Activated naive CD8-positive, alpha-beta T cell treated with anti-CD3 and anti-CD28 coated beads for 36 hours (primary cell): ENCODE measurements around the gene PRKAG2. TPM values are rescaled to one million over a fixed set of nuclear protein-coding genes. Genes with fewer than 3 reads are reported as not detected.
"Not testable (repeated sequence)": the region's sequence is repeated elsewhere in the genome, so short reads cannot be mapped to it uniquely, and the experiment has no call there.

Experiments used
- DNase-seq: peaks from one replicate; pipeline ENCODE4 v3.0.0; 2021
- H3K27ac Mint-ChIP-seq: one replicate; pipeline ENCODE4 v1.8.0; 2022; ENCODE audit warnings: mild to moderate bottlenecking, moderate library complexity, mixed read lengths
- H3K27me3 Mint-ChIP-seq: one replicate; pipeline ENCODE4 v1.8.0; 2022; ENCODE audit warnings: mild to moderate bottlenecking, mixed read lengths
- H3K36me3 Mint-ChIP-seq: one replicate; pipeline ENCODE4 v1.8.0; 2021; ENCODE audit warnings: mild to moderate bottlenecking, mixed read lengths
- H3K4me1 Mint-ChIP-seq: one replicate; pipeline ENCODE4 v1.8.0; 2021; ENCODE audit warnings: mixed read lengths
- H3K4me3 Mint-ChIP-seq: one replicate; pipeline ENCODE4 v1.8.0; 2022; ENCODE audit warnings: mild to moderate bottlenecking, moderate library complexity, mixed read lengths
- H3K9me3 Mint-ChIP-seq: one replicate; pipeline ENCODE4 v1.8.0; 2022; ENCODE audit warnings: mixed read lengths
- total RNA-seq, 2 experiments: library from RNA; stranded (reverse); gene quantifications; one replicate each; pipeline ENCODE4 v1.2.3, GENCODE V29; 2021

The PRKAG2 gene
- total RNA-seq, 2 experiments from 2014 or later, result 18.7 to 19.4 TPM

DNA sequence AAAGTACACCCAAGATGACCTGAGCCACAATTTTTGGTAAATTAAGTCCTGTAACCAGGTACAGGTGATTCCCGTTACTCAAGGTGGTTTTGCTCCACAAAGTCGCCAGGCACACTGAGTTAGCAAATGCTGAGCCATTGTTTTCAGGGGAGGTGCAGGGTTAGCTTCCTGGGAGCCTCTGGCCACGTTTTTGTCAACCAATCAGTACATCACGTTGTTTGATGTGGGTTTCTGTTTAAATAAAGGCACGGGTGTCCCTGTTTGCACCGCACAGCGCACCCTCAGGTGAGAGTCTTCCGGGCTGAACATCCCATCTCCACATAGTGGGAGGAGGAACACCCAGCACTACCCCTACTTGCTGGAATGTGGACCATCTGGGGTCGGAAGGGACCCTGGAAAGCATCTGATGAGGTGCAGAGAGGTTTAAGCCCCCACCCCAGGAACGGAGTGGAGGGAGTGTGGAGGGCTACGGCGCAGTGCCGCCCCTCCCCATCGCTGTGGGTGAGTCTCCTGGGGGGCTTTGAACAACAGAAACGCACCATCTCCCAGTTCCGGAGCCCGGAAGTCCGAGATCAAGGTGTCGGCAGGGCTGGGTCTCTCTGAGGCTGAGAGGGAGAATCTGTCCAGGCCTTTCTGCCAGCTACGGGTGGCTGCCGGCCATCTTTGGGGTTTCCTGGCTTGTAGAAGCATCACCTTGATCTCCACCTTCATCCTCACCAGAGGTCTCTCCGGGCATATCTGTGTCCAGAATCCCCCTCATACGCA lies 42.5 kb downstream of the PRKAG2 start:
- Mint-ChIP-seq H3K27ac (no peak overlapping the region), H3K4me3 (no peak overlapping the region), H3K36me3 (peaks cover 1% of the 10 kb centered on the region), H3K9me3 (no peaks in the 10 kb centered on the region), H3K4me1 (peaks cover 8% of the 10 kb centered on the region), H3K27me3 (no peaks in the 10 kb centered on the region)
- no peak for DNase-seq

GRCh38 chr7:151833691-151834090 lies 43.2 kb downstream of the PRKAG2 start:
- no peak overlapping the region for H3K27ac Mint-ChIP-seq
- H3K27me3 Mint-ChIP-seq, result no peaks in the 10 kb centered on the region
- H3K9me3 Mint-ChIP-seq, result no peaks in the 10 kb centered on the region
- peaks cover 7% of the 10 kb centered on the region for H3K4me1 Mint-ChIP-seq
- H3K4me3 Mint-ChIP-seq, result no peak overlapping the region
- DNase-seq, result no peak
- peaks cover 1% of the 10 kb centered on the region for H3K36me3 Mint-ChIP-seq

DNA sequence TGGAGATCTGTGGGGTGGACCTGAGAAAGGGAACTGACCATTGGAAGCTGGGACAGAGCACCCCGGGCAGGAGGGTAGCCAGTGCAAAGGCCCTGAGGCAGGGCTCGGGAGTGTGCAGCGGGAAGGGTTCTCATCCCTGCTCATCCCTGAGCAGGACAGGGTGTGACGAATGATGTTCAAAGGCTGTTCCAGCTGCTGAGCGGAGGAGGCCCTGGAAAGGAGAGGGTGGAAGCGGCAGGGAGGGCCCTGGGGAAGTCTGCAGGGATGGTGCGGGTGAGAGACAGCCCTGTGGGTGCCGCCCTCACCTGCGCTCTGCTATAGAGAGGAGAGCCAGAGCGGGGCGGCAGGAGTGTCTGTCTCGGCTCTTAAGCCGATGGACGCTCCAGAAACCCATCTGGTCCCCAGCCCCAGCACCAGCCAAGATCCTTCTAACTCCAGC lies 43.7 kb downstream of the PRKAG2 start:
- peaks cover 1% of the 10 kb centered on the region for H3K36me3 Mint-ChIP-seq
- H3K27ac Mint-ChIP-seq, result no peak overlapping the region
- no peaks in the 10 kb centered on the region for H3K9me3 Mint-ChIP-seq
- DNase-seq, result no peak
- H3K4me3 Mint-ChIP-seq, result no peak overlapping the region
- H3K27me3 Mint-ChIP-seq, result no peaks in the 10 kb centered on the region
- peaks cover 7% of the 10 kb centered on the region for H3K4me1 Mint-ChIP-seq

DNA sequence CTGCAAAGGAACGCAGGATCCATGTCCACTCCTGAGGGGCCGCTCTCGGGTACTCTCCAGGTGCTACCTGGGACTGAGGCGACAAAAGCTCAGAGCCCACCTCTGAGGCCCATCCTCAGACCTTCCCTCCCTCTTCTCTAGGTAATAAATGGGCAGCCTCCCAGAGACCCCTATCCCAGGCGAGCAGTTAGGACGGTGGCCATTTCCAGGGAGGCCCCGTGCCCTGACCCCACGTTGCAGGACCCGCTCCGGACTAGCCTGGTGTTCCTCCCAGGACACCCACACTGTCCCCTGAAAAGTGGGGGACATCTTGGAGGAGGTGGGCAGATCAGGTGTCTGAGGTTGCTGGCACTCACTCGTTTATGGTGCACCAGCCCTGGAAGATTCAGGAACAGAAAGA lies 44.3 kb downstream of the PRKAG2 start:
- H3K27ac Mint-ChIP-seq, result no peak overlapping the region
- H3K4me1 Mint-ChIP-seq, result peaks cover 7% of the 10 kb centered on the region

DNA sequence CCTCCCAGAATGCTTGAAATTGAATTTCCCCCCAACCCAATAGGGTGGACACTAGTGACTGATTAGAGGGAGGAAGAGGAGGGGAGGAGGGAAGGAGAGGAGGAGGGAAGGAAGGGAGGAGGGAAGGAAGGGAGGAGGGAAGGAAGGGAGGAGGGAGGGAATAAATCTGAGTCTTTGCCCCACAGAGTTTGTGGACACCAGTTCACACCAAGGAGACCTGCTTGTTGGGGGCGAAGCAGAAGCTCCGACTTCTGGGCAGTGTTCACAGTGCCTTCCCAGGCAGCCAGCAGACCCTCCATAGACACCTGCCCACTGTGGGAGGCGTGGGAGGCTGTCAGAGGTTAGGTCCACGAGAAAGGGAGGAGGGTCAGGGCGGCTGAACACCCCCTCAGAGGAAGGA lies 44.8 kb downstream of the PRKAG2 start:
- Mint-ChIP-seq H3K27me3 (no peaks in the 10 kb centered on the region), H3K4me3 (no peak overlapping the region), H3K27ac (no peak overlapping the region), H3K9me3 (no peaks in the 10 kb centered on the region), H3K4me1 (peaks cover 7% of the 10 kb centered on the region), H3K36me3 (peaks cover 1% of the 10 kb centered on the region)
- DNase-seq, result no peak

More for the DNA sequence above, 44.3 kb downstream of the PRKAG2 start:
- Mint-ChIP-seq H3K9me3 (no peaks in the 10 kb centered on the region), H3K36me3 (peaks cover 1% of the 10 kb centered on the region), H3K27me3 (no peaks in the 10 kb centered on the region), H3K4me3 (no peak overlapping the region)
- DNase-seq, result no peak

DNA sequence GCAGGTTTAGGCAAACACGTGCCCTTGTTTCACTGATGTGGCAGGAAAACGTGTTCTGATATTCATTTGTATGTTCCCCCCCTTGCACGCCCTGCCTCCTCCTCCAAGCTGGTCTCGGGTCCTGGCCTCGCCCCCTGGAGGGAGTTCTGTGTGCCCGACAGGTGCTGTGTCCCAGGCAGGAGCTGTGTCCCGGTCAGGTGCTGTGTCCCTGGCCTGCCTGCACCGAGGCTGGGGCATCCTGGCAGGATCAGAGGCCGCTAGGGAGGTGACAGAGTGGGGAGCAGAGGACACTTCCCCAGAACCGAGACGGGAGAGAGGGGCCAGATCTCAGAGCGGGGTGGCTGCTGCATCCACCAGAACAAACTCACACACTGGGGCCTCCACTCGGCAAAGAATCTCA lies 45.3 kb downstream of the PRKAG2 start:
- H3K4me1 Mint-ChIP-seq, result peaks cover 7% of the 10 kb centered on the region
- no peak overlapping the region for H3K4me3 Mint-ChIP-seq
- H3K27ac Mint-ChIP-seq, result no peak overlapping the region
- peaks cover 1% of the 10 kb centered on the region for H3K36me3 Mint-ChIP-seq
- no peaks in the 10 kb centered on the region for H3K9me3 Mint-ChIP-seq
- DNase-seq, result no peak
- no peaks in the 10 kb centered on the region for H3K27me3 Mint-ChIP-seq

DNA sequence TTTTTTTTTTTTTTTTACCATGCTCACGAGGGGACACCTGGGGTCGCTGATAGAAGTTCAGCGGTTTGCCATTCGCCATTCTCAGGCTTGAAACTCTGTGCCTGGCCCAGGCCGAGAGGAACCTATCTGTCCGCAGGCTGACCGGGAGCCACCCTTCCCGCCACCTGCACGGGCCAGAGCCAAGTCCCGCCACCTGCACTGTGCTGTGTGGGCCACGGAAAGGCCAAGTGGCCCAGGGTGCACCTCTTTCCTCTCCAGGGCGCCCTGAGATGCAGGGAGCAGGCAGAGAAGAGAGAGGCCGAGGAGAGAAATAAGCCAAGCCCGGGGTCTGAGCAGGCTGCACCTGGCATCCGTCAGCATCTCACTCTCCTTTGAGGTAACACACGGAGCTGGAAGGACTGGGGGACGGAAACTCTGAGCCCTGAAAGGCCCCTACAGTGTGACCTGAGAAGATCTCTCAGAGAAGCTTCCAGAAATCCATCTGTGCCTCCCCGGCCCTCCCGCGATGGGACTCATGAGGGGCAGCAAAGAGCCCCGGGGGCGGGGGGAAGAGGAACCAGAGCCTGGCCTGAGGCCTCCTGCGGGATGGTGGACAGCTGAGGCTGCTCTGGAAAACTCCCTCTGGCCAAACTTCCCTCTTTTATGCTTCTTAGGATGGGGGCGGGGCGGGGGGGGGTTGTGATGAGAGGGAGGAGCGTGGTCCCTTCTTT lies 46.6 kb downstream of the PRKAG2 start:
- Mint-ChIP-seq H3K4me3 (no peak overlapping the region), H3K27me3 (no peaks in the 10 kb centered on the region), H3K9me3 (no peaks in the 10 kb centered on the region), H3K4me1 (peaks cover 11% of the 10 kb centered on the region), H3K27ac (no peak overlapping the region), H3K36me3 (peaks cover 1% of the 10 kb centered on the region)
- no peak for DNase-seq

GRCh38 chr7:151829707-151830106 lies 47.2 kb downstream of the PRKAG2 start:
- H3K4me1 Mint-ChIP-seq, result peaks cover 14% of the 10 kb centered on the region
- H3K9me3 Mint-ChIP-seq, result no peaks in the 10 kb centered on the region
- H3K27me3 Mint-ChIP-seq, result no peaks in the 10 kb centered on the region
- no peak overlapping the region for H3K4me3 Mint-ChIP-seq
- peaks cover 1% of the 10 kb centered on the region for H3K36me3 Mint-ChIP-seq
- DNase-seq, result no peak
- H3K27ac Mint-ChIP-seq, result no peak overlapping the region

- Mint-ChIP-seq H3K4me3 (no peak overlapping the region), H3K27ac (no peak overlapping the region), H3K27me3 (no peaks in the 10 kb centered on the region), H3K4me1 (peaks cover 11% of the 10 kb centered on the region), H3K36me3 (peaks cover 1% of the 10 kb centered on the region), H3K9me3 (no peaks in the 10 kb centered on the region)
- no peak for DNase-seq
These were observed 49.3 kb downstream of the PRKAG2 start for GRCh38 chr7:151827620-151828019.

DNA sequence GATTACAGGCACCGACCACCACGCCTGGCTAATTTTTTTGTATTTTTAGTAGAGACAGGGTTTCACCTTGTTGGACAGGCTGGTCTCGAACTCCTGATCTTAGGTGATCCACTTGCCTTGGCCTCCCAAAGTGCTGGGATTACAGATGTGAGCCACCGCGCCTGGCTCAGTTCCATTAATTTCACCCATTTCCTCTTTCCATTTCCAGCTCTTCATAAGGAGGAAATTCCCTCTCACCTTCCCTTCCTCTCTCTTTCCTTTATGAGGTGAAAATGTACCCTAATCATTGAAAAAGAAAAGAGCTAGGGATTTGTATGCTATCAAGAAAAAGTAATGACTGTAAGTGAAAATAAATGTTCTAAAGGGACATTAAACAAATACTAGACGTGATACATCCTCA lies 50.6 kb downstream of the PRKAG2 start:
- H3K4me3 Mint-ChIP-seq, H3K9me3 Mint-ChIP-seq, DNase-seq, H3K36me3 Mint-ChIP-seq, H3K27ac Mint-ChIP-seq, H3K27me3 Mint-ChIP-seq: not testable (repeated sequence)
- H3K4me1 Mint-ChIP-seq, result peaks cover 11% of the 10 kb centered on the region

DNA sequence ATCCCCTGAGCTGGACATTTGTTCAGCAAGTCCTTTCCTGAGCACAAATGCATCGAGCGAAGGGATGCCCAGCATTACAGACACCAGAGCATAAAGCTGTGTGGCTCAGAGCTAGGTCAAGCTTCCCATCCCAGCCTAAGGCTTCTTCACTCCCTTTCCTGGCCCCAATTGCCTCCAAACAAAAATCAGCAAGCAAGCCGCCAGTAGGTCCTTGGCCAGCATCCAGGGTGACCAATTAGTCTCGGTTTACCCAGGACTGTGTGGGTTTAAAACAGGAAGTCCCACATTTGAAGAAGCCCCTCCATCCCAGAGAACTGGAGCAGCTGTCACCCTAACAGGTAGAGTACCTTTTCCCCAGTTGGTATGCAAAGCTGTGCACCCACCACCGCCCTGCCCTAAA lies 51.2 kb downstream of the PRKAG2 start:
- no peaks in the 10 kb centered on the region for H3K36me3 Mint-ChIP-seq
- no peak for DNase-seq
- H3K9me3 Mint-ChIP-seq, result no peaks in the 10 kb centered on the region
- H3K27me3 Mint-ChIP-seq, result no peaks in the 10 kb centered on the region
- H3K27ac Mint-ChIP-seq, result no peak overlapping the region
- H3K4me1 Mint-ChIP-seq, result peaks cover 11% of the 10 kb centered on the region
- no peak overlapping the region for H3K4me3 Mint-ChIP-seq

DNA sequence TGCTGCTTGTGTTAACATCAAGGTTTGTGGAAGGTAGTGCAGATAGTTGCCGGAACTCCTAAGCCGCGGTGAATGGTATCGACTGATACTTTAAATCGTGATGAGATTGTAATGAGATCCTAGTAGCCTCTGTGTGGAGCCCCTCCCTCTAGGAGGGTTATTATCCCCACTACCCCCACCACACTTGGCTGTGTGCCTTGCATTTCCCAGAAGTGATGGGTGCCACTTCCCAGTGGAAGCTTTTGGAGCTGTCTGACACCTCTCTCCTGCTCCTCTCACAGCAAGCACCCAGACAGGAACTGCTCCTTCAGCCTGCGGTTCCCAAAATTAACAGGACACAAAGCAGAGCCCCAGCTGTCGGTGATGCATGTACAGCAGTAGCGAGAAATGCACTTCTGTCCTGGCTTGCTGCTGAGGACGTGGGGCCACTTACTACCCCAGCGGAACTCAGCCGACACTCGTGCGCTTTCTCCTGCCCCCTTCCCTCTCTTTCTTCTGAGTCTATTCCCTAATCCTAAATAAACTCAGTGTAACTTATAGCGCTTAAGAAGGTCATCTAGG lies 52.5 kb downstream of the PRKAG2 start:
- DNase-seq, result no peak
- H3K9me3 Mint-ChIP-seq, result no peaks in the 10 kb centered on the region
- no peaks in the 10 kb centered on the region for H3K36me3 Mint-ChIP-seq
- H3K4me3 Mint-ChIP-seq, result no peak overlapping the region
- H3K27ac Mint-ChIP-seq, result no peak overlapping the region
- H3K27me3 Mint-ChIP-seq, result no peaks in the 10 kb centered on the region
- peaks cover 11% of the 10 kb centered on the region for H3K4me1 Mint-ChIP-seq

GRCh38 chr7:151823566-151824372 lies 53.1 kb downstream of the PRKAG2 start:
- Mint-ChIP-seq H3K27me3 (no peaks in the 10 kb centered on the region), H3K4me1 (peaks cover 6% of the 10 kb centered on the region), H3K27ac (no peak overlapping the region), H3K9me3 (no peaks in the 10 kb centered on the region), H3K36me3 (no peaks in the 10 kb centered on the region), H3K4me3 (no peak overlapping the region)
- no peak for DNase-seq

GRCh38 chr7:151822541-151823181 lies 54.3 kb downstream of the PRKAG2 start:
- Mint-ChIP-seq H3K9me3 (no peaks in the 10 kb centered on the region), H3K27ac (no peak overlapping the region), H3K27me3 (no peaks in the 10 kb centered on the region), H3K4me1 (peaks cover 6% of the 10 kb centered on the region), H3K36me3 (no peaks in the 10 kb centered on the region), H3K4me3 (no peak overlapping the region)
- DNase-seq, result no peak
